ENCODE measurements around the gene ASH1L. TPM values are rescaled to one million over a fixed set of nuclear protein-coding genes. Genes with fewer than 3 reads are reported as not detected.

Gene ASH1L
- polyA plus RNA-seq, 1 donor from 2014 or later = 29.1 TPM

DNA sequence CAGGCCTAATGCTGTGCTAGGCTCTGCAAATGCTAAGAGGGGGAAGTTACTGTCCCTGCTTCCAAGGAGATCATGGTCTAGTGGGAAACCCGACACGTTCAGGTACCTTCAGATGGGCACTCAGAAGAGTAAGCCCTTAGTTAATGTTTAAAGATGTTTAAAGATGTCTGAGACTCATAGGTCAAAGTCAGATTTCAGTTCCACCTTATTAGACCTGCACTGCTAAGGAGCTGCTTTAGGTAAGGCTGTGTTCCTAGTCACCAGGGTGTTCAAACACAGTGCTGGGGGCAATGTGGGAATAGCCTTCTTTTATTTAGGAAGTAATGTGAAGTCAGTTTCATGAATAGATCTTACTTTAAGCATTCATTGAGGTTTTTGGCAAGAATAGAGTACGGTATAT is 245.7 kb downstream of the ASH1L start:
- Mint-ChIP-seq H3K4me3 (peak overlapping the region in 1 of 4 donors; percentile 48), H3K27ac (peak overlapping the region in 1 of 3 donors; percentile 25), H3K27me3 (no peaks in the 10 kb centered on the region)

DNA sequence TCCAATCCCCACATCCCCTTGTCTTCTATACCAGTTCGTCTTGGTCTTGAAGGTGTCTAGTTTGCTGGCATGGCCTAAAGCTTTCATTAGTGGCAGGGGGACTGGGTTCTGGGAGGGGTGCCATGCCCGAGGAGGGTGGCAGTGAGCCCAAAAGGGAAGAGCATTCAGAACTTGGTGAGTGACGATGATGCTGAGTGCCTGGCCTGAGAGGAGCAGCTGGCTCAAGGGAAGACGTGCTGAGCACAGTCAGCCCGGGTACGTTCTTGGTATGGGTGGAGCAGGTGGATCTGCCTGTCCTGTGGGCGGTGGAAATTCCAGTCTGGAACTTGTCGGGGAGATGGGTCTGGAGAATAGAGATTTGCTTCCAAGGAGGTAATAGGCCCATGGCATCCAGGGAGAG is 249.3 kb downstream of the ASH1L start:
- no peaks in the 10 kb centered on the region for H3K9me3 Mint-ChIP-seq
- H3K36me3 Mint-ChIP-seq = peaks cover 5% of the 10 kb centered on the region
- peaks cover 11 to 17% (median 14%) of the 10 kb centered on the region in 3 donors for H3K4me1 Mint-ChIP-seq
- H3K27me3 Mint-ChIP-seq = no peaks in the 10 kb centered on the region
- peak overlapping the region in 2 of 4 donors; percentile 27 to 74 for H3K4me3 Mint-ChIP-seq
- H3K27ac Mint-ChIP-seq = no peak overlapping the region

More for the DNA sequence above, 245.7 kb downstream of the ASH1L start:
- Mint-ChIP-seq H3K4me1 (peaks cover 5 to 18% (median 9%) of the 10 kb centered on the region in 3 donors), H3K9me3 (no peaks in the 10 kb centered on the region), H3K36me3 (peaks cover 6% of the 10 kb centered on the region)

DNA sequence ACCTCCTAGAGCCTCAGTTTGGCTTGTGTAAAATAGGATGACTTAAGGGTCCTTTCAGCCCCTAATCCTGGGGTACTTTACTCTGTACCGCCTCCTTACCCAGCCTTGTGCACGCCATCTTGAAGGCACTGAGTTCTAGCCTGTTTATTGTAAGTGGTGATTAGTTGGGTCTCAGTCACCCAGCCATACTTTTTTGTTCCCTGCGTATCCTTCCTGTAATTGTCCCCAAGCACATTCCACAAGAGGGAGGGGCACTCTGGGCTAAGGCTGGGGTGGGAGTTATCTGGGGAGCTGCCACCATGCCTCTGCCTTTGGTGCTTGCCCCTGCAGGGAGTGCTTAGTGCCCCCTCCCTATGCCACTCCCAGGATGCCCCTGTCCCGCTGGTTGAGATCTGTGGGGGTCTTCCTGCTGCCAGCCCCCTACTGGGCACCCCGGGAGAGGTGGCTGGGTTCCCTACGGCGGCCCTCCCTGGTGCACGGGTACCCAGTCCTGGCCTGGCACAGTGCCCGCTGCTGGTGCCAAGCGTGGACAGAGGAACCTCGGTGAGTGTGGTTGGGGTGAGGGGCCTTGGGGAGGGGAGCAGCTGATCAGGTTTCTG is 253.1 kb downstream of the ASH1L start:
- H3K4me3 Mint-ChIP-seq = peak overlapping the region; percentile 80 to 98 (median 96)
- H3K36me3 Mint-ChIP-seq = peaks cover 5% of the 10 kb centered on the region
- no peaks in the 10 kb centered on the region for H3K27me3 Mint-ChIP-seq
- no peaks in the 10 kb centered on the region for H3K9me3 Mint-ChIP-seq
- peak overlapping the region; percentile 57 to 82 (median 71) for H3K27ac Mint-ChIP-seq
- peaks cover 7 to 18% (median 18%) of the 10 kb centered on the region in 3 donors for H3K4me1 Mint-ChIP-seq

DNA sequence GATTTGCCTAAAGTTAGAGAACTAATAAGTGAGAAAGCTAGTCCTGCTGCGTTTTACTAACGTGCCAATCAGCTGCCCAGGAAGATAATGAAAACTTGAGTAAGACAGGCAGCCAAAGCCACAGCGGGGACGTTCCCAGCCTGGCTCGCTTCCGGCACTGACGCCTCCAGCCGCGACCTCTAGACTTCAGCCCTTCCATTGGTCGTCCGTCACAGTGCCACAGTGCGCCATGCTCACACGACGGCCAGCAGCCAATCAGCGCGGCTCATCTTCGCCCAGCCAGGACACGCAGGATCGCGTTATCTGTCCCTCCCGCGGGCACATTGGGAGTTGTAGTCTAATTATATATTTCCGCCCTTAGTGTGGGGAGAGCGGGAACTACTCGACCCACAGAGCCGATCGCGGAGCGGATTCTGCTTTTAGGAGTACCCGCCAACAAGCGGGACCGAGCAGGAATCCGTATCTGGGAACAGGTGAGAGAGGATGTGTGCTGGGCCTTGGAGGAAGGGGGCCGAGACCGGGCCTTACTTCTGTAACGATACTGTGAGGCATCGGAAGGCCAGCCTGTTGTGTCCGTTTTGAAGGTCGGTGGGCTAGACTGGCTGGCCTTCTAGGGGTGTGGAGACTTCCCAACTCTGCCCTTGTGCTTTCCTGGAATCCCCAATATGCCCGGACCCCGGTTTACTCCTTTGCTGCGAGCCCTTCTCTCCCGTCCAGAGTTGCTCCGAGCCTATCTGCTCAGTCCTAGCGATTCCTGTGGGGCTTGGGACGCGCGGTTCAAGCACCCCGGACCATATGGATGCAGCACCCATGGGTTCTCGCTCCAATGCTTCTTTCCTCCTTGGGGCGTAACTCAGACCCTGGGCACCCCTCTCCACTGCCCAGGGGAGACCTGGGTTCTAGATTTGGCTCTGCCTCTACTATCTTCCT is 253.8 kb downstream of the ASH1L start, which contains the start of gene FDPS:
Gene FDPS, plus strand, starts transcription at position 374 of the 930 bp plus-strand sequence. CDS start 924 bp downstream, outside the sequence.
- H3K27me3 Mint-ChIP-seq = no peaks in the 10 kb centered on the region
- H3K36me3 Mint-ChIP-seq = peaks cover 5% of the 10 kb centered on the region
- H3K4me3 Mint-ChIP-seq = peak within 1 kb of the TSS; percentile 80 to 98 (median 96)
- no peaks in the 10 kb centered on the region for H3K9me3 Mint-ChIP-seq
- peaks cover 7 to 18% (median 18%) of the 10 kb centered on the region in 3 donors for H3K4me1 Mint-ChIP-seq
- peak within 1 kb of the TSS; percentile 57 to 98 (median 82) for H3K27ac Mint-ChIP-seq

DNA sequence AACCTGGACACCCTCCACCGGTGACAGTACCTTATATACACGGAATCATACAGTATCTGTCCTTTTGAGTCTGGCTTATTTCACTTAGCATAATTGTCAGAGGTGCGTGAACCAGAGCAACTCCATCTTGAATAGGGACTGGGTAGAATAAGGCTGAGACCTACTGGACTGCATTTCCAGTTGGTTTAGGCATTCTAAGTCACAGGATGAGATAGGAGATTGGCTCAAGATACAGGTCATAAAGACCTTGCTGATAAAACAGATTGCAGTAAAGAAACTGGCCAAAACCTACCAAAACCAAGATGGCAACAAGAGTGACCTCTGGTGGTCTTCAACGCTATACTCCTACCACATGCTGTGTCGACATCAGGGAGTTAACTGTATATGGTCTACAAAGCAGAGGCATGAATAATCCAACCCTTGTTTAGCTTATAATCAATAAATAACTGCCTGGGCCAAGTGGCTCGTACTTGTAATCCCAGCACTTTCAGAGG is 255.3 kb downstream of the ASH1L start:
- H3K9me3 Mint-ChIP-seq = no peaks in the 10 kb centered on the region
- H3K27ac Mint-ChIP-seq = peak overlapping the region in 1 of 3 donors; percentile 55
- H3K4me3 Mint-ChIP-seq = peak overlapping the region; percentile 27 to 81 (median 42)

DNA sequence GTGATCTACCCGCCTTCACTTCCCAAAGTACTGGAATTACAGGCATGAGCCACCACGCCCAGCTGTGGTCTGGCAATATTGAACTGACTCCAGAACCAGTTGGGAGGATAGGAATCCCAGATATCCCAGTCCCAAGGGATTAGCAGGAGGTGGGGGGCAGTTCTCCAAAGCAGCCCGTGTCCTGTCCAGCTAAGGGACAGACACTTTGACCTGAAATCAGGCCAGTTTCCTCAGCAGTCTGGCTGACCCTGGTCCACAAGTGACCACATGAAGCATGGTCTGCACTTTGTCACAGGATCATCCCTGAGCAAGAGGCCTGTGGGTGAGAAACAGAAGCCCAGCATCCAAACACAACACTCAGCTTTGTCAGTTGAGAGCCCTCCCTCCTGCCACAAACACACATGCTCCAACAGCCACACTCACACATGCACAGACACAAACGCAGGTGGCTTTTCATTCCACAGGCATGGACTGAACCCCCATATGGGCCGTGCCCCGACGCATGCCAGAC is 256.7 kb downstream of the ASH1L start:
- Mint-ChIP-seq H3K27ac (peak overlapping the region in 1 of 3 donors; percentile 50), H3K4me1 (peaks cover 7 to 17% (median 12%) of the 10 kb centered on the region in 3 donors), H3K27me3 (no peaks in the 10 kb centered on the region), H3K9me3 (no peaks in the 10 kb centered on the region), H3K4me3 (no peak overlapping the region), H3K36me3 (no peaks in the 10 kb centered on the region)

More for the DNA sequence above, 255.3 kb downstream of the ASH1L start:
- Mint-ChIP-seq H3K4me1 (peaks cover 7 to 18% (median 15%) of the 10 kb centered on the region in 3 donors), H3K36me3 (peaks cover 3% of the 10 kb centered on the region), H3K27me3 (no peaks in the 10 kb centered on the region)

DNA sequence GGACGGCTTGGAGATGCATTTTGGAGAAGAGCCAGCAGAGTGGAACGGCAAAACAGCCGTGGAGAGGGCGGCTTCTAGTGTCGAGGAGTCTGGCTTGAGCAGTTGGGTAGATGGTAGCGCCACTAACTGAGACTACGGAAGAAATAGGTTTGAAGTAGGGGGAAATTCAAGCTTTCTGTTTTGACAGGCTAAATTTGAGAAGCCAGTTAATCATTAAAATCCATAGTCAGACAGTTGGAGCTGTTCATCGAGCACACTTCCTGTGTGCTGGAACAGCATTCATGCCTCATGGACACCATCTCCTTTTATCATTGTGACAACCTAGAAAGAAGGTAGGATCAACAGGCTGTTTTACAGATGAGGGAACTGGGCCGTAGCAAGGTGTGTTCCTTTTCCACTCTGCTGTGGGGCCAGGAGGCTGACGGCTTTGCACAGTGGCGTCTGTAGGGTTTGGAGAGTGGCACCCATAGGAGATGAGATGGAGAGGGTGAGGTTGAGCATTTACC is 258.0 kb downstream of the ASH1L start:
- H3K4me1 Mint-ChIP-seq = peaks cover 7 to 9% (median 8%) of the 10 kb centered on the region in 3 donors
- H3K27me3 Mint-ChIP-seq = no peaks in the 10 kb centered on the region
- H3K9me3 Mint-ChIP-seq = no peaks in the 10 kb centered on the region
- no peaks in the 10 kb centered on the region for H3K36me3 Mint-ChIP-seq
- H3K4me3 Mint-ChIP-seq = no peak overlapping the region
- H3K27ac Mint-ChIP-seq = no peak overlapping the region

DNA sequence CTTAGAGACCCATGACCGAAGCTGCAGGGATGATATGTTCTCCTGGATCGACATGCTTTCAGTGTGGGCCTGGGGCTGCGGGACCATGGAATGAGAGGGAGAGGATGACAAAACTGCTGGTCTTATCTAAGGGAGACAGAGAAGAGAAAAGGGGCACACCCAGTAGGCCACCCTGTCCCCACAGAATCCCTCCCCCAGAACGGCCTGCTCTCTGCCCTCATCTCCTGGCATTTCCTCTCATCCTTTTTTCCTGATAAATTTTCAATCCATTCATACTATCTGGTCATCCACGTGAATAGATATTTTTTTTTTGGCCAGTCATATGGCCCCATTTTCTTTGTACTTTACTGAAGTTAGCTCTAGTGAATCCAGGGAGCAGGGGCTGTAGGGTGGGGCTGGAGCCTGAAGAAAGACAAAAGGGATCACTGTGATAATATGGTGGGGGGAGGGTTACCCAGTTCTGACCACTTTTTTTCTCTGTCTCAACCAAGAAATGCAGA is 261.2 kb downstream of the ASH1L start, which contains the start of gene PKLR:
Gene PKLR, minus strand, starts transcription at position 97 of the 500 bp plus-strand sequence. Its CDS starts 43 bp downstream, at position 54.
- peaks cover 0 to 3% (median 0%) of the 10 kb centered on the region in 3 donors for H3K4me1 Mint-ChIP-seq
- H3K36me3 Mint-ChIP-seq = no peaks in the 10 kb centered on the region
- H3K9me3 Mint-ChIP-seq = peaks cover 0 to 2% (median 0%) of the 10 kb centered on the region in 3 donors
- H3K27ac Mint-ChIP-seq = no peak within 1 kb of the TSS
- H3K27me3 Mint-ChIP-seq = peaks cover 5% of the 10 kb centered on the region
- H3K4me3 Mint-ChIP-seq = peak within 1 kb of the TSS in 1 of 4 donors; percentile 17

DNA sequence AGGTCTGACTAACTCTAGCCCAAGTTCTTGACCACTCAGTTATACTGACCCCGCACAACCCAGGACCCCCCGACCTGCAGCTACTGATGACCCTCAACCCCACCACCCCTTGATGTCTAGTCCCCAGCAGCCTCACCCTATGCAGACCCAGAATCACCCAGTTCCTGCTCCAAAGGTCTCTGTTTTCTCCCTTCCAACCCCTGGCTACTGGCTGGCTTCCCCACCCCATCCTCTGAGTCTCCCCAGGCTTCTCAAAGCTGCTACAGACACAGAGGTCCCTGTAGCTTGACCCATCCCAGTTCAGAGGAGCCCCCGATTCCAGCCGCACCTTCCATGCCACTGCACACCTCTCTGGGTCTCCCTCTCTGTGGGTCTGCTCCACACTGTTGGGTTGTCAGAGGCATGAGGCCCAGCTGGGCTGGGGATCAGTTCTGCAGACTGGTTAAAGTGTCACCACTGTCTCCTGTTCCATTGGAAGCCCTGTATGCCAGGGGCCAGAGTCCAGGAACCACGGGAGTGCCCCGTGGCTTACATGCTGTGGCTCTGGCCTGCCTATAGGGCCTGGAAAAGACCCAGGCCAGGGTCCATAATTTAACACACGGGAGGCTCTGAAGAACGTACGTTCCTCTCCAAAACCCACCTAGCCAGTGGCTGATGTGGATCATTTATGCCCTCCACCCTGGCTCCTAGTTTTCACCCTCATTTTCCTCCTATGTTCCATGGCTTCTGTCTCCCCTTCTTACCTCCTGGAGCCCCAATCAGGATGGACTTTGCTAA is 261.9 kb downstream of the ASH1L start:
- Mint-ChIP-seq H3K4me1 (peaks cover 0 to 3% (median 0%) of the 10 kb centered on the region in 3 donors), H3K27me3 (peaks cover 11% of the 10 kb centered on the region), H3K36me3 (no peaks in the 10 kb centered on the region), H3K4me3 (no peak overlapping the region), H3K27ac (no peak overlapping the region), H3K9me3 (peaks cover 0 to 2% (median 0%) of the 10 kb centered on the region in 3 donors)

DNA sequence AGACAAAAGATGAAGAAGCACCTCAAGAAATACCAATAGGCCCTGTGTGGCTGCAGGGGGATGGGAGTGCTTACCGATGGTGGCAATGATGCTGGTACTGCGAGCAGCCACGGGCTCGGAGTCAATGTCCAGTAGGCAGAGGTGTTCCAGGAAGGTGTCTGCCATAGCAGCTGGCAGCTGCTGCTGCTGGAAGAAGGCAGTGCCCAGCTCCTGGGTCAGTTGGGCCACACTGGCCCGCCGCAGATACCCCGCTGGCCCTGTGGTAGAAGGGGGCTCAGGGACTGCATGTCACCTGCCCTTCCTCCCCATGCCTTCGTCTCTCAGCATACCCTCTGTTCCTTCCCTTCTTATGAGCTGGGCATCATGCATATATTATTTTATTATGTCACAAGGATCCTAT is 262.6 kb downstream of the ASH1L start:
- Mint-ChIP-seq H3K36me3 (no peaks in the 10 kb centered on the region), H3K27me3 (peaks cover 15% of the 10 kb centered on the region), H3K27ac (no peak overlapping the region), H3K9me3 (peaks cover 0 to 2% (median 0%) of the 10 kb centered on the region in 3 donors), H3K4me3 (no peak overlapping the region), H3K4me1 (peaks cover 0 to 3% (median 0%) of the 10 kb centered on the region in 3 donors)

DNA sequence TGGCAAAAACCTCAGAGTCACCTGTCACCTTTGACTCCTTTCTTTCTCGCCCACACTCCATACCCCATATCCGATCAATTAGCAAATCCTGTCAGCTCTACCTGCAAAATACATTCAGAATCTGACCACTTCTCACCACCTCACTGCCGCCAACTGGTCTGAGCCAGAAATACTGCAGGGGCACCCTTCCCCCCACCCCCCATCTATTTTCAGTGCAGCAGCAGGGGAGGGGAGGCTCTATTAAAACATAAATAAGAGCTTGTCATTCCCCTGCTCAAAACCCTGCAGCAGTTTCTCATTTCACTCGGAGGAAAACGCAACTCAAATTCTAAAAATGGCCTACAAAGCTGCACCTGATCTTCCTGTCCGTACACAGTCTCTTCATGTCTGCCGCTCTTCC is 265.2 kb downstream of the ASH1L start:
- Mint-ChIP-seq H3K27ac (no peak overlapping the region), H3K4me1 (peaks cover 0 to 3% (median 2%) of the 10 kb centered on the region in 3 donors), H3K4me3 (peak overlapping the region in 1 of 4 donors; percentile 39), H3K27me3 (peaks cover 24% of the 10 kb centered on the region), H3K9me3 (peaks cover 0 to 2% (median 0%) of the 10 kb centered on the region in 3 donors), H3K36me3 (no peaks in the 10 kb centered on the region)

DNA sequence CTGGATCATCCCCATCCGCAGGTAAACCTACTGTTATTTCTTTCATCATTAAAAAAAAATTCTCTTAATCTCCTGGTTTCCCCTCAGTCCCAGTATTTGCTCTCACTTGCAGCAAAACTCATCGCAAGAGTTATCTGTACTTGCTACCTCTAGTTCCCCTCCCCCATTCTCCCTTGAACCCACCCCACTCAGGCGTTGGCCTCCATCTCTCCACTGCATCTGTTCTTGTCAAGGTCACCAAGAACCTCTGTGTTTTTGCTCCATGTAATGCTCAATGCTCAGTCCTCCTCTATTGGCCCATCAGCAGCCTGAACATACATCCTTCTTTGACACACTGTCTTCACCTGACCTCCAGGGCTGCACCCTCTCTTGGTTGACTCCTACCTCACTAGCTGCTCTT is 265.9 kb downstream of the ASH1L start:
- Mint-ChIP-seq H3K9me3 (peaks cover 0 to 2% (median 0%) of the 10 kb centered on the region in 3 donors), H3K4me3 (no peak overlapping the region), H3K27ac (no peak overlapping the region), H3K4me1 (peaks cover 0 to 3% (median 2%) of the 10 kb centered on the region in 3 donors), H3K27me3 (peaks cover 24% of the 10 kb centered on the region), H3K36me3 (no peaks in the 10 kb centered on the region)

DNA sequence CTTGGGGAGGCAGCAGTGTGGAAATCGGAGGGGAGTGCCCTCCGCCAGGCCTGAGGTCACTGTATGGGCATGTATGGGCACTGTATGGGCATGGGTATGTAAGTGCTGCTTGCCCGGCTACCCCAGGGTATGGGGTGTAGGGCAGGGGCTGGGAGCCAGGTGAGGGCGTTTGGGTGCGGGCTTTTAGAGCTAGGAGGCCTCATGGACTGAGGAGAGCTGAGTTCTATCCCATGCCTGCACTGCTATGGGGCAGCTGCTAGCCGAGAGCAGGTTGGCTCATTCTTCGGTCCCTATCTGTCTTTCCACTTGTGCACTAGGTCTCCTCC is 266.7 kb downstream of the ASH1L start:
- no peaks in the 10 kb centered on the region for H3K36me3 Mint-ChIP-seq
- peaks cover 0 to 3% (median 2%) of the 10 kb centered on the region in 3 donors for H3K4me1 Mint-ChIP-seq
- H3K27me3 Mint-ChIP-seq = peaks cover 25% of the 10 kb centered on the region
- H3K4me3 Mint-ChIP-seq = no peak overlapping the region
- H3K27ac Mint-ChIP-seq = peak overlapping the region in 1 of 3 donors; percentile 91
- H3K9me3 Mint-ChIP-seq = peaks cover 0 to 2% (median 0%) of the 10 kb centered on the region in 3 donors
